Measurements from ENCODE around the gene TMEM171.
A peak's percentile ranks its signal among the peaks of the same experiment; 100 is the strongest.

TMEM171 gene

DNA sequence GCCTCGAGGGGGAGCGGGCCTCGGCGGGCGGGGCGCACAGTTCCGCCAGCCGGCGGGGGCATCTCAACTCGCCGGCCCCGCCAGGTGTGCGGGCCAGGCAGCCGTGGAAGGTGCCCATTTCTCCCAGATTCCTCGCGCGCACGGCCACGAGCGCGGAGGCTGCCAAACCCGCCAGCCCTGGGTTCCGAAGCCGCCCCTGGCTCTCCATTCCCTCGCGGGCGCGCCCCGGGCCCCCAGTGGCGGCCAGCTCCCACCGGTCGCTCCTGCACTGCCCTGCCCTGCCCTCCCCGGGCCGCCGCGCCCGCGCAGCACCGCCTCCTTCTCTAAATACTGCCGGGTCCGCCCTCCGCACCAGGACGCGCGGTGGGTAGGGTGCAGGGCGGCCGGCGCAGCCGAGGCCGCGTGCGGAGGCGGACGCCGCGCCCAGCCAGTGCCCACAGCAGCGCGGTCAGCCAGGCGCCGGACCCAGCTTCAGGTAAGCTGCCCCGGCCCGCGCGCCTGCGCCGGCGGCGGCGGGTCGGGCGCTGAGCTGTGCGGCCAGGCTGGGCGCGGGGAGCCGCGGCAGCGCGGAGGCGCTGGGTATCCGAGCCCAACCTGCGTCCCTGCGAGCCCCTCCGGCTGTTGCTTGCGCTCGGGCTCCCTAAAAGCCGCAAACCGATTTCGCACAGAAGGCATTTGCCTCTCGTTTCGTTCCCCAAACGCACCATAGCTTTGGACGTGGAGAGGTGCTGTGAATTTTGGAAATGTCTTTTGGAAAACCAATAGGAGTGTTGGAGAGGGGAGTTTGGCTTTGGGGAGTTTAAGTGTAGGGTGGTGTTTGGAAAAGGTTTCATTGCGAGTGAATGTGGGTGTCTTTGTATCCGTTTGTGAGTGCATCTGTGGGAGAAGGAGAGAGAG is at the start of gene TMEM171:
Gene TMEM171, plus strand, starts transcription at position 354 of the 897 bp plus-strand sequence. CDS start 2,799 bp downstream, outside the sequence.
- no peak for DNase-seq (ENCODE audit: low read depth)

- no peak for DNase-seq (ENCODE audit: low read depth)
These were observed 39.3 kb upstream of the TMEM171 start for GRCh38 chr5:73081093-73081492.

- no peak for DNase-seq (ENCODE audit: low read depth)
These were observed 32.3 kb upstream of the TMEM171 start for GRCh38 chr5:73088026-73088425.

GRCh38 chr5:73093943-73094342 is 26.4 kb upstream of the TMEM171 start:
- peak; percentile 46 for DNase-seq (ENCODE audit: low read depth)

- DNase-seq (ENCODE audit: low read depth): no peak
These were observed 26.0 kb upstream of the TMEM171 start for GRCh38 chr5:73094415-73094814.

DNA sequence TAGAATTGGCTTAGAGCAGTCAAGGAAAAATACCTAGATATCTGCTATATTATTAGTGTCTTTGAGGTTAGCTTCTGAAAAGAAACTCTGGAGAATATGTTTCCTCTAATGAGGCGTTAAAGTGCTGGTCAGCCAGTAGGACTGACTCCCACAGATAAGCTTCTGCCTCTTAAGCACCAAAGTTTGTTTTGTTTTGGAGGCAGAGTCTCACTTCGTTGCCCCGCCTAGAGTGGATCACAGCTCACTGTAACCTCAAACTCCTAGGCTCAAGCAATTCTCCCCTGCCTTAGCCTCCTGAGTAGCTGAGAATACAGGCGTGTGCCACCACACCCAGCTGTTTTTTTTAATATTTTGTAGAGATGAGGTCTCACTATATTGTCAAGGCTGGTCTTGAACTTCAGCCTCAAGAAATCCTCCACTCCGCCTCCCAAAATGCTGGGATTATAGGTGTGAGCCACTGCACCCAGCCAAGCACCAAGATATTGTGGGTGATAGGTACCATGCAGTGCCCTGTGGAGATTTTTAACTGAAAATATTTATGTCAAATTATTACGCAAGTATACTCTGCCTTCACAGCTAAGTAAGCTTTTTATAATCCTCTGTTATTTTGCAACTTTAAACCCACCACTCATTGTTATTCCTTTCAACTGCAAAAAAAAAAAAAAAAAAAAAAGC is 24.7 kb upstream of the TMEM171 start:
- DNase-seq (ENCODE audit: low read depth): no peak

DNA sequence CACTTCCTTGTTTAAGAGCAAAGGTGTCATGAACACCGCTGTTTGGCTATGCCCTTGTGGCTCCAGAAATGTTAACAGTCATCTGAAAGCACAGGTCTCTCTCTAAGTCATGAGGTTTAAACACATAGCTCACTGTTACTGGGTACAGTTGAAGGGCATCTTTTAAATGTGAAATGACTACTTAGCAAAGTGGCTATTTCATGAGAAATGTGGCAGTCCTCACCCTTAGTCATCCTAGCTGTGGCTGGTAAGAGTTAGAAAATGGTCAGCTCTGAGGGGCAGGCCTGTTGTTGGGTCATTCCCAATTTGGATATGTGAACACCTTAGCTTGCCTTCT is 24.2 kb upstream of the TMEM171 start:
- DNase-seq (ENCODE audit: low read depth): no peak

DNA sequence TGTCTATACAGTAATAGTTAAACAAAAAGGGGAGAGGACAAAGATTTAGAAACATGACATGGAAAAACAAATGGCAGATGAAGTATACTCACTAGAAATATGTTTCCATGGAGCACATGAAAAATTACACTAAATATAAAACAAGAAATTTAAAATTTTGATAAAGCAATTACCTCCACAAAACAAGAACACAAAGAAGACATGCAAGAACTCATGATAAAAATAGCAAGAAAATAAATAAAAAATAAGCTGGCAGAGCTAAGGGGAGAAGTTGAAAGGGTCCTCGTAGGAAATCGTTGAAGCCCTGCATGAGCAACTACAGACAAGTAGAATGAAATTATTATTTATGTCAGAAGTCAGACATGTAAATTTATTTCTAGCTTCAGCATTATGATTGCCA is 22.6 kb upstream of the TMEM171 start:
- DNase-seq (ENCODE audit: low read depth): no peak

DNA sequence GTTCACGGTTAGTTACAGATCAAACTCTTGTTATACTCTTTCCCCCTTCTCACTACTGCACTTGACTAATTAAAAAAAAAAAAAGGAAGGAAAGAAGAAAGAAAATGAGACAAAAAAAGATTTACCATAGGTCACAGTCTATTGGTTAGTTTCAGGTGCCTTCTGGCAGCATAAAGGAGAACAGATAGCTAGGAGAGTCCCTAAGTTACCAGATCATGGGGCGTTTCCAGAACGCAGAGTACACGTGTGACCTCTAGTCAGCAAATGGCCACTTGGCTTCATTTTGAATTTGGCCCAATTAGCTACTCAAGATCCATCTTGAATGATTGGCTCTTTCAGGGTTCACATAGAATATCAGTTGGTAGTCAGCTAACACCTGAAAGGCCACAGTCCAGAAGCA is 20.3 kb upstream of the TMEM171 start:
- no peak for DNase-seq (ENCODE audit: low read depth)

- no peak for DNase-seq (ENCODE audit: low read depth)
These were observed 16.5 kb upstream of the TMEM171 start for GRCh38 chr5:73103870-73104299.

DNA sequence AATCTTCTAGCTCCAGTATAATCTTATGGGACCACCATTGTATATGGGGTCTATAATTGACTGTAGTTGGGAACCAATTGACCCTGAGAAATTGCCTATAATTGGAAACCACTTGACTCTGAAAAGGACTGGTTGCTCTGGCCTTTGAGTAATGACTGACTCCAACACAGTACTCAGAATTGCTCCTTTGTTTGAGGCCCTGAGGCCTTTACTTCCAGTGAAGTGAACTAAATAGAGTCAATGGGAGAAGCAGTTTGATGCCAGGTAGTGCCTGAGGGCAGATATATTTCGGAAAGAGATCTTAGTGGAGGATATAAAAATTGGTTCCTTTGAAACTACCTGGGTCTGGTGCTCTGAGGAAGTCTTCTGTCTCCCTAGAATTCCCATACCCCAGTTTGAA is 16.0 kb upstream of the TMEM171 start:
- DNase-seq (ENCODE audit: low read depth): no peak

DNA sequence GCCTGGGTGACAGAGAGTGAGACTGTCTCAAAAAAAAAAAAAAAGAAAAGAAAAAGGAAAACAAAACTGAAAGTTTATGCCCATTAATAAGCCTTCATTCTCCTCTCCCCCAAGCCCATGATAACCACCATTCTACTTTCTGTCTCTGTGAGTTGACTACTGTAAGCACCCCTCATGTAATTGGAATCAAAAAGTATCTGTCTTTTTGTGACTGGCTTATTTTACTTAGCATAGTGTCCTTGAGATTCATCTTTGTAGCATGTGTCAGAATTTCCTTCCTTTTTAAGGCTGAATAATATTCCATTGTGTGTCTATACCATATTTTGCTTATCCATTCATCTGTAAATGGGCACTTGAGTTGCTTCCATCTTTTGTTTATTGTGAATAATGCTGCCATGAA is 14.0 kb upstream of the TMEM171 start:
- DNase-seq (ENCODE audit: low read depth): no peak

GRCh38 chr5:73110190-73110589 is 10.2 kb upstream of the TMEM171 start:
- no peak for DNase-seq (ENCODE audit: low read depth)

- no peak for DNase-seq (ENCODE audit: low read depth)
These were observed 8.8 kb upstream of the TMEM171 start for GRCh38 chr5:73111536-73111935.

GRCh38 chr5:73112359-73112758 is 8.0 kb upstream of the TMEM171 start:
- no peak for DNase-seq (ENCODE audit: low read depth)

DNA sequence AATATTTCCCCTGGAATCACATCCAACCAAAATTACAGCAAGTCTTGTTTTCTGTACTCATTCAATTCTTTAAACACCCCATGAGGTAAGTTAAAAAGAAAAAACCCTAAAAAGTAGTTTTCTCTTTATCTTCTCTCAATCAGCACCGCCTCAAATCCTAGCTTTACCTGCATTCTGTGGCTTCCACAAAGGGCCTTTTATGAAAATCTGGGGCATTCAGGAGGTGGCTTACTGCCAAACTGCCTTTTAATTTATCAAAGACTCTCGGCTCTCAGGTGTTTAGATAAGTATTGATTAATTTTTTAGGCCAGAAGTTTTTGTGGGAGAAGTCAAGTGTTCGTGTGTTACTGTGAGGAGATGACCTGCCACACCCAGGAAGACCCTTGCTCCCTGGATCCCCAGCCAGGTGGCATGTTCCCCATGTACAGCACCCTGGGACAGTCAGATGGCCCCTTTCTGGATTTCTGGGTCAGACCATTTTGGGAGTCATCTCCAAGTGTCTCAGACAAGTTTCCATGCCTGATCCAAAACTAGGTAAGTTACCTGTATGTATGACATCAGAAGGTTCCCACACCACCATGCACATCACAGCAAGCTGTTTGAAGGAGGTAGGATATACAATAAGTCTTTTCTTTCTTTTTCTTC is 6.2 kb upstream of the TMEM171 start:
- no peak for DNase-seq (ENCODE audit: low read depth)

DNA sequence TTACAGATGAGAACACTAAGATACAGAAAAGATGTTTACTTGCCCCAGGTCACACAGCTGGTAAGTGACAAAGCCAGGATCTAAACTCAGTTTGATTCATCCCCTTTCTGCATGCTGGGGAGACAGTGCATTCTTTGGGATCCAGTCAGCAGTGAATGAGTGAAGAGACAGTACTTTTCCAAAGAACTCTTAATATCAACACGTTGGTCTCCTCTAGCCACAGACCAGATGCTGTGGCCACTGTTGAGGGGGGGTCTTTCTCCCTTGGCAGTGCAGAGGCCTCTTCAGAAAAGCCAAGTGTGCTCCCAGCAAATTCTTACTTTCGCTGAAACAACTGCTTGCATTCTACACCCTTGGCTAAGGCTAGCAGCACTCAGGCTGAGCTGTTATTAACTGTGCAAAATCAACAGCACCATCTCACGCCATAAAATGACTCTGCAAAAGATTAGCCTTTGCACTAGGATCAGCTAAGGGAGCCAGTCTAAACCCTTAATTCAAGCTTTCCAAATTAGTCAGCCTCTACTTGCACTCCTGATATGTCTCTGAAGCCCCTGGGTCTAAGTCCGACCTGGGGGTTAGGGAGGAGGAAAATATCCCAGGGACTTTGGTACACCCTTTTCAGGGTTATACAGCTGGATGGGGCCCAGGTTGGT is 4.8 kb upstream of the TMEM171 start:
- peak; percentile 87 for DNase-seq (ENCODE audit: low read depth)

DNA sequence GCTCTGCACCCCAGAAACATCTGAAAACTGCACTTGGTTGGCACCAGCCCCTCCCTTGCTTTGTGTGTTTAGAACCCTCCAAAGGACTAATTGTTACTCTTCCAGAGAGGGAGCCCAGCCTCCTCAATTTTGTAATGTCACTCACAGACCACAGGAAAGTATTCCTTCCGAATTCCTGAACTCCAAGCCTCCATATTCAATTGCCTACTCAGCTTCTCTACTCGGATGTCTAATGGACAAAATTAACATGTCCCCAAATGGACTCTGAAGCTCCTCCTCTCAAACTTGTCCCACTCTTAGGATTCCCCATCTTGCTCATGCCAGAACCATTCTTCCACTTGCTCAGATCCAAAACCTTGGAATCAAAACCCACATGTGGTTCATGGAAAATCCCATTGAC is 3.9 kb upstream of the TMEM171 start:
- DNase-seq (ENCODE audit: low read depth): no peak

- no peak for DNase-seq (ENCODE audit: low read depth)
These were observed 3.2 kb upstream of the TMEM171 start for GRCh38 chr5:73117088-73117740.

DNA sequence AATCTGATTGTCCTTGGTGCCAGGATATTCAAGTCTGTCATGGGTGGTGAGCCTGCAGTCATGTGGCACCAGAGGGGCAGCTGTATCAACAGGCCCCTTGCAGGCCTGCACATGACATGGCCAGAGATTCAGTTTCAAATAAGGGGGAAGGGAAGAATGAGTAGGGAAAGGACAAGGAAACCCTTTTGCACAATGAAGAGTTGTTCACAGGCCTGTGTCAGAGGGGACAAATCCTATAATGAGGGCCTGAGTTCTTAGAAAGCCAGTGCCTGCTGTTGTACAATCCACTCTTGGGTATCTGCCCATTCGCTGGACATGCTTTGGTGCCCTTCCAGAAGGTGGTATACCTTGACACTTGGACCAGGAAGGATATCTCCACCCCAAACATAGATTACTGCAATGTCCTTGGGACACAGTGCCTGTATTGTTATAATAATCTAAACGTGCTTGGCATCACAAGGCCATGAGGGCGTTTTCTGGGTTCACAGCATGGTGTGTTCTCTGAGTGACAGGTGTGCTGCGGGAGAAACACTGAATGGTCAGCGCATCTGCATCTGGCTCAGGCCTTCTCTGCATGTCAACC is 1.9 kb upstream of the TMEM171 start:
- DNase-seq (ENCODE audit: low read depth): no peak

DNA sequence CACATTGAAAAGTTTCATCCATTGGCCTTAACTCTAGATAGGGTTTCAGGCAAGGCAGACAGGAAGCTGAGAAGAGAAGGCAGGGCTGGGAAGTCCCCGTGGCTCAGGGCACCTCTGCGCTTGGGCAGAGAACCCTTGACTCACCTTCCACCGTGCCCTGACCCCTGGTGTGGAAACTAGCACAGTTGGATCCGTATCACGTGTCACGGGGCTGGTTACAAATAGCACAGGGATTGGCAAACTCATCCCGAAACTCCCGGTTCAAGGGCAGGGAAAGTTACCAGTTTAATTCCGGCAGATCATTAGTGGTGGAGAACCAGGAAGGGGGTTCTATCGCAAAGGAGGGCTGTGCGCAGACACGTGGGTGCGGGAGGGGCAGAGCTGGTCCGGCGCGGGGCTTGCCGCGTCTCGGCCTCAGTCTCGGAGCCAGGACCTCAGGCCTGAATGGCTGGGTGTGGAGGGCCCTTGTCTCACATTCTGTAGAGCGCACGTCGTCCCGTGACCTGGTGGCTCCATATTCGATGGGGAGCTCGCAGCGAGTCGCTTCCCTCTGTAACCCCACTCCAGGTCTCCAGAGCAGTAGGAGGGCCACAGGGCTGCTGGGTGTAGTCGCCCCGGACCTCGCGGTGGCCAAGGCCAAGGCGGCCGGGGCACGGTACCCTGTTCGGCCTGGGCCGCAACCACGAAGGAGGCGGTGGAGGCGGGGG is 771 bp upstream of the TMEM171 start:
- DNase-seq (ENCODE audit: low read depth): no peak

Data from GM04504 (cell line).